ENCODE results near the gene CUBN.

The CUBN gene

DNA sequence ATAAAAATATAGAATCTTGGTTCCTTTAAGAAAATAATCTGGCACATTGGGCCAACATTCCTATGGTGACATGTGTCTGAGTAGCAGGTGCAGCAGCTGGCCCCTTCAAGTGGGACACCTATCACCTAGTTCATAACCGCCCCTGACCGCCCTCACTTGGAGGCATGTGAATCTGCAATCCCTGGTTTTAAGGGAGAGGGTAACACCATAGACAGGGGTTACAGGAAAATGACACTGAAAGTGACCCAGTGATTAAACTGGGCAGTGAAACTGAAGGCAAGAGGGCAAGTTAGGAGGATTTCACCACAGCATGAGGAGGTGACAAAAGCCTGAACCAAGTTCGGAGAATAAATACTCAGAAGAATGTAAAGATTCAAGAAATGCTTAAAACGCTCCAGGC, 313.4 kb downstream of the CUBN start:
- DNase-seq (ENCODE audit: low read depth, low spot score): no peak
- no peak overlapping the region for H3K27ac ChIP-seq

DNA sequence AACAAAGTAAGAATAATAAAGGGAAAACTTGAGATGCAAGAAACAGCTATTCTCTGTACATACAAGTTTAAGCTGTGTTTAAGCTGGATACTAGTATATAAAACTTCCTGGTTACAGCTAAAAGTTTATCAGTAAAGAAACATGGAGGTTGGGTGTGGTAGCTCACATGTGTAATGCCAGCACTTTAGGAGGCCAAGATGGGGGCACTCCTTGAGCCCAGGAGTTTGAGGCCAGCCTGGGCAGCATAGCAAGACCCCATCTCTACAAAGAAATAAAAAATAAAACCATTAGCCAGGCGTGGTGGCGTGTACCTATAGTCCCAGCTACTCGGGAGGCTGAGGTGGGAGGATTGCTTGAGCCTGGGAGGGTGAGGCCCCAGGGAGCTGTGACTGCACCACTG, 315.6 kb downstream of the CUBN start:
- no peak for DNase-seq (ENCODE audit: low read depth, low spot score)
- no peak overlapping the region for H3K27ac ChIP-seq

DNA sequence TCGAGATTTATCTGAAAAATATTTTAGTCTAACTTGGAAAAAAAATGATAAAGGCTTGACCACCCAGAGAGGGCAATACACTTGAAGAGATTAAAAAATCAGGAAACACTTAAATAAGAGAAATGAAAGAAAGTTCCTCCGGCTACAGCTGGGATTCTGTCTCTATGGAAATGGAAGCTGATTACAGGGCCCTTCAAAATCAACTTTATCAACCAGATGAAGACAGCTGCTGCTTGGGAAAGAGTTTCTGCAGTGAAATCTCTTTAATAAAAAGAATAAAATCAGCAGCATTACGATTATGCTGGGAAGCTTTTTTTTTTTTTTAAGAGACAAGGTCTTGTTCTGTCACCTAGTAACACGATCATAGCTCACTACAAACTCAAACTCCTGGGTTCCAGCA, 316.9 kb downstream of the CUBN start:
- DNase-seq (ENCODE audit: low read depth, low spot score): no peak
- H3K27ac ChIP-seq: no peak overlapping the region

DNA sequence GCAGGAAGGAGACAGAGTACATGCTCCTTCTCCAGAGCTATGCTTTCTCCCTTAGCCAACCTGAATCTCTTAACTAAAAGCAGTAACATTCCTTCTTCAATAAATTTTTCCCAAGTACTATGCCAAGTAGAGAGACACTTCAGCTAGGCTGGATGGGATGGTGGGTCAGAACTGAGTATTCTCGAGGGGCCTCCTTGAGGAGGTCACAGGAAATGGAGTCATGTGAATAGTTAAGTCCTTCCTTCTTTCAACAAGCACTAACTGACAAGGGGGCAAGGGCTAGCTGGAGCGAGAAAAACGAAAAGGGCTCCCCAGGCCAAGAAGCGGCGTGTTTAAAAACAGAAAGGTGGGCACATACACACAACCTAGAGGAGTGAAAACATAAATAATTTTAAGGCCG, 317.8 kb downstream of the CUBN start:
- no peak for DNase-seq (ENCODE audit: low read depth, low spot score)
- no peak overlapping the region for H3K27ac ChIP-seq

DNA sequence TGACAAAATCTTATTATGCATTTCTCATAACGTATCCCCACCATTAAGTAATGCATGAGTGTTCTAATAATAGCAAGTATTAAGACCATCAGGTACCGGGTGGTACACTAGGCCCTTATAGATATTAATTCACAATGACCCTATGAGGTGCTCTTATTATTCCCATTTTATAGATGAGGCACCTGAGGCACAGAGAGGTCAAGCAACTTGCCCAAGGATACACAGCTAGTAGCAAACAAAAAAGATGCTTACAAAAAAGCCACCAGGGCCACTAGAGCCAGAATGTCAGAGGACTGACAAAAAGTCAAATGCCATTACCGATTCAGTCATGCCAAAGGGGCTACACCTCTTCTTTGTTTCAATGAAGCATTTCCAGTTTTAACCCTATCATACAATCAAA, 318.3 kb downstream of the CUBN start:
- H3K27ac ChIP-seq: no peak overlapping the region
- DNase-seq (ENCODE audit: low read depth, low spot score): no peak

DNA sequence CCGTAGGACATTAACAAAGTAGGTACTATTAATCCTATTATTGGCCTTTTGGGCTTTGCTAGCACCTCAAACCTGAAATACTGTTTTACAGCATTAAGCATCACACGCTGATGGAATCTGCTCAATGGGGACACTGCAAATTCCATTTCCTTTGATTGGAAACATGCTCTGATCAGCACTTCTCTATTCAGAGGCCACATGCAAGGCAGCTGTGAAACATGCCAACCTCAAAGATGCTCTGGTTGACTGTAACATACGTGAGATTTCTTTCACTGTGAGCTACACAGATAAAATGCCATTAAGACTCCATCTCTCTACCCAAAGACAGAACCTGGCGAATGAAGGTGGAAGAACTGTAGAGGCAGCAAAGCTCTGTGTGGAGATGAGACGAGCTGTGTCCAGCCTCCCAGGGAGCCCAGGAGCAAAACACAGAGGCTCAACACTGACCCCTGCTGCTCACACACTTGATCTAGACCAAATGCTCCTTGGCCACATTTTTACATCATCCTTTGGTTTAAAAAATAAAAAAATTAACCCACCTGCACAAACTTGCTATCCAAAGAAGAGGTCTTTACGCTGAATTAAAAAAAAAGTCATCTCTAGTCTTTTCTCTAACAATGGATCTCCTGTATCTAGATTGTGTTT, 320.4 kb downstream of the CUBN start:
- no peak for DNase-seq (ENCODE audit: low read depth, low spot score)
- no peak overlapping the region for H3K27ac ChIP-seq

DNA sequence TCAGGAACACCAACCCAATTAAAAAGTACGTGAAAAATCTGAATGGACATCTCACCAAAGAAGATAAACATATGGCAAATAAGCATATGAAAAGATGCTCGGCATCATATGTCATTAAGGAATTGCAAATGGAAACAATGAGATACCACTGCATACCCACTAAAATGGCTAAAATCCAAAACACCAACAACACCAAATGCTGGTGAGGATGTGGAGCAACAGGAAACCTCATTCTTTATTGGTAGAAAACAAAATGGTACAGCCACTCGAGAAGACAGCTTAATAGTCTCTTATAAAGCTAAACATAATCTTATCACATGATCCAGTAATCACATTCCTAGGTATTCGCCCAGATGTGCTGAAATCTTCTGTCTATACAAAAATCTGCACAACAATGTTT, 325.5 kb downstream of the CUBN start:
- DNase-seq (ENCODE audit: low read depth, low spot score): no peak
- H3K27ac ChIP-seq: no peak overlapping the region

DNA sequence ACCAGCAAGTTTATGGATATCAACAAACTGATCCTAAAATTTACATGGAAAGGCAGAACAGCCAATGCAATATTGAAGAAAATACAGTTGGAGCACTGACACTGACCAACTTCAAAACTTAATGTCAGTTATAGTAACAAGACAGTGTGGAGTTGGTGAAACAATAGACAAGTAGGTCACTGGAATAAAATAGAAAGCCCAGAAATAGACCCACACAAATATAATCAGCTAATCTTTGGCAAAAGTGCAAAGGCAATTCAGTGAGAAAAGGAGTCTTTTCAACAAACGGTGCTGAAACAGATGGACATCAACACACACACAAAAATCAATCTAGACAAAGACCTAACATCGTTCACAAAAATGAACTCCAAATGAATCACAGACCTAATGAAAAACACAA, 326.1 kb downstream of the CUBN start:
- no peak overlapping the region for H3K27ac ChIP-seq
- DNase-seq (ENCODE audit: low read depth, low spot score): no peak

DNA sequence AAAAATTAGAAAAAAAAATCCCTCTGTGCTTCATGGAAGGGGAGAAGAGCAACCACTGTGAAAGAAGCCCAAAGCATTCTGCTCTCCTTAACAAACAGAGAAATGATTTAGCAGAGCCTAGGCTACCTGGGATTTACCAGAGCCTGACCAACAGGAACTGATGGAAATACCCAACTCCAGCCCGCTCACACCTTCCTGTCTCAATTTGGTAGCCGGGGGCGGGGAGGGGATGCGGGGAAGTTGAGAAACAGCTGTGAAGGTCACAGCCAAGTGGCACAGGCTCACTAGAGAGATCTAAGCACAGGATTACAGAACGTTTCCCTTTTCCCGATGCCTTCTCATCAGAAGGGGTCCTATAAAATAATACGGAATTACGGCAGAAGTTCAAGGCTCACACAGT, 330.0 kb downstream of the CUBN start:
- H3K27ac ChIP-seq: no peak overlapping the region
- DNase-seq (ENCODE audit: low read depth, low spot score): no peak

DNA sequence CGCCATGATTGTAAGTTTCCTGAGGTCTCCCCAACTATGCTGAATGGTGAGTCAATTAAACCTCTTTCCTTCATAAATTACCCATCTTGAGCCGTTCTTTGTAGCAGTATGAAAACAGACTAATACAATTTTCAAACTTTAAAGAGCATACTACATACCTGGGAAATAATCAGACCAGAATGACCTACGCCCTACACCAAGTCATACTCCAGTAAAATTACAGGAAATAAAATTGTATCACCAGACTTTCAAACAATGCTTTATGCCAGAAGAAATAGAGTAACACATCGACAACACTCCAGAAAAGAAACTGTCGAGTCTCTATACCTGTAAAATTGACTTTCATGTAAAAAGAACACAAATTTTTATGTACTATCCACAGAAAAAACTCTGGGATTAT, 331.0 kb downstream of the CUBN start:
- H3K27ac ChIP-seq: no peak overlapping the region
- DNase-seq (ENCODE audit: low read depth, low spot score): no peak

DNA sequence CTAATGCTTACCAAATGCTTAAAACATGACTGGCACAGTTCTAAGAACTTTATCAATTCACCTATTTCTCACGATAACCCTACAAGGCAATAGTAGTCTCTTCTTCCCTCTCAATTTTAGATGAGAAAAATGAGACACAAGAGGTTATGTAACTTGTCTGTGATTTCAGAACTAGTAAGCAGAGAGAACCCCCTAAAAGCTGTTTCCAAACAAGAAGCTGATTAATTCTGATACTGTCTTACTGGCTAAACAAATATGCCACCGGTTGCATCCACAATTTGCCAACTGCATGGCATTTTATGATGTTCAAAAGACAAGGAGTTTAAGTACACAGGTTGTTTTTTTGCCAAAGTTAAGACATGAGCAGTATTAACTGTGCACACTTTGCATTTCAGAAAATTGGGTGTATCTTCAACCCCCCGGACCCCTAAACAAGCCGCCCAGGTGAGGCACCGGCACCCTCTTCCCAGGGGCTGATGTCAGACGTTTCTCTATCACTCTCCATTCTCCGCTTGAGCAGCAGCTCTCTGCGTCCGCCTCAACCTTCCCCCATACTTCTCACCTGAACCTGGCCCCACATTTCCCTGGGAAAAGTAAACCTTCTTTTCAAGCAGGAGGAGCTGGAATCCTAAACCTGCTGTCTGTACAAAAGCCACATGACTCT, 334.1 kb downstream of the CUBN start:
- no peak overlapping the region for H3K27ac ChIP-seq
- no peak for DNase-seq (ENCODE audit: low read depth, low spot score)

DNA sequence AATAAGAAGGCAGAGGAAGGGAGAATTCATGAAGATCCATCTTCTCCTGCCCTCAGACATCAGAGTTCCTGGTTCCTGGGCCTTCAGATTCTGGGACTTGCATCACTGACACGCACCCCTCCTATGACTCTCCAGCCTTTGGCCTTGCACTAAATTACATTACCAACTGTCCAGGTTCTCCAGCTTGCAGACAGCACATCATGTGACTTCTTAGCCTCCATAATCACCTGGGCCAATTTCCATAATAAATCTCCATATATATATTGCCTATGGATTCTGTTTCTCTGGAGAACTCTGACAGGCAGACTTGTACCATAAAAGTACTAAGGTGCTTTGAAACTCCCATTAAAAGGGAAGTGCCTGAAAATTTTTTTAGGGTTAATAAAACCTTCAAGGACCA, 335.6 kb downstream of the CUBN start:
- no peak overlapping the region for H3K27ac ChIP-seq
- no peak for DNase-seq (ENCODE audit: low read depth, low spot score)

DNA sequence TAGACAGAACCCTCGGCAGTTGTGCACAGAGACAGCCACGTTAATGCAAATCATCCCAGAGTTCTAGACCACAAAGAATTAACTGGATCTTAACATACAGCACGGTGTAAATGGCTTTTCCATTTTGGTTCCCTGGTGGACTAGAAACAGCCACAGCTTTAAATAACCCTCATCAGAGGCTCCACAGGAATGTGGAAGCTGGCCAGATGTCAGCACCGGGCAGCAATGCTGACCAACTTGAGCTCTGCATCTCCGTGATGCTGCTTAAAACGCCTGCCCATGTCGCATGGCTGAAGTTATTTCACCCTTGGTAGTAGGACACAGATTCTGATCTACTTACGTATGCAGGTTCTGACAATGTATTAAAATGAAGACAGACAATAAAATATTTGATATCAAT, 336.9 kb downstream of the CUBN start:
- no peak for DNase-seq (ENCODE audit: low read depth, low spot score)
- H3K27ac ChIP-seq: no peak overlapping the region

DNA sequence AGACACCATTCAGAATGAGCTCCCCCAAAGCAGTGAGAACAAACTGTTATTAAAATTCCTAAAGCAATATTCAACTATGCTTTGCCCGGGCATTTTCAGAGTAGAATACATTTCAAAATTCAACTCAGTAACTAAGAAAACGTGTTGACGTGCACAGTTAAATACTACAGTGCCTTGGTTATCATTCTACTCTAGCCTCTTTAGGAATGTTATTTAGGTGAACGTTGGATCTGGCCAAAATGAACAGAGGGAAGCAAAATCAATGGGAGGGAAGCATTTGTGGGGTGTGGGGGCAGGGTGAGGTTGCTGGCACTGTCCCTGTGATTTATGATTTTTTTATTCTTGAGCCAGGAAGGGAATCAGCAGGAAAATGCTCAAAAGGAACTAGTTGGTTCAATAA, 339.8 kb downstream of the CUBN start:
- no peak for DNase-seq (ENCODE audit: low read depth, low spot score)
- no peak overlapping the region for H3K27ac ChIP-seq

DNA sequence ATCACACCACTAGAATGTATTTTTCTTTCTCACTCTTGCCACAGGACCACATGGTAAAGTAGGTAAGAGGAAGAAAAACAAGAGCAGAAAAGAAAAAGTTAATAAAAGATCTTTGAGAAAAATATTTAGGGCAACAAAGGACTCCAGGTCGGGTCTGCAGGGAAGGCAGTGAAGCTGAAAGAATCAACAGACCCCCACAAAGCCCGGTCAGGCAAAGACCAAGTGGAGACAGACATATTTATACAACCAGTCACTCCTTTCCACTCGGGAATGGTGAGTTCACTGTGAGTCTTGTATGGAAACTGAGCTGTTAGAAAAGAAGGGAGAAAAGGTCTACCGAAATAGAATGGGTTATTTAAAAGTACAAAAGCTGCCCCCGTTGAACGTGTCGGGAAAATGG, 340.4 kb downstream of the CUBN start:
- H3K27ac ChIP-seq: no peak overlapping the region
- DNase-seq (ENCODE audit: low read depth, low spot score): no peak

DNA sequence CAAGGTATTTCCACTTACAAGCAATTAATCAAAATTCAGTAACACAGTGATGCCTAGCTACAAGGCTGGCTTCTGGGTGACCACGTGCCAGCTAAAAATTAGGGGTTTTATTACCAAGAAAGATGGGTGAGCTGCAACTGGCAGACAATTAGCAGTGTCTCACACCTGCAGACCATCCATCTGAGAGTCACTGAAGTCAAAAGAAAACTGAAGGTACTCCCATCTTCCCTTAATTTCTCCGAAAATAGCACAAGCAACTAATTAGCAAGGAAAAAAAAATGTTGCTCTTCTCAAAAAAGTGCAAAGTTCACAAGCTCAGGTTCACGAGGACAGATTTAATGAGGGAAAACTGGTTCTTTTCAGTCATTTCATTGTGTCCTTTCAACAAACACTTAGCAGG, 340.8 kb downstream of the CUBN start:
- H3K27ac ChIP-seq: no peak overlapping the region
- no peak for DNase-seq (ENCODE audit: low read depth, low spot score)

DNA sequence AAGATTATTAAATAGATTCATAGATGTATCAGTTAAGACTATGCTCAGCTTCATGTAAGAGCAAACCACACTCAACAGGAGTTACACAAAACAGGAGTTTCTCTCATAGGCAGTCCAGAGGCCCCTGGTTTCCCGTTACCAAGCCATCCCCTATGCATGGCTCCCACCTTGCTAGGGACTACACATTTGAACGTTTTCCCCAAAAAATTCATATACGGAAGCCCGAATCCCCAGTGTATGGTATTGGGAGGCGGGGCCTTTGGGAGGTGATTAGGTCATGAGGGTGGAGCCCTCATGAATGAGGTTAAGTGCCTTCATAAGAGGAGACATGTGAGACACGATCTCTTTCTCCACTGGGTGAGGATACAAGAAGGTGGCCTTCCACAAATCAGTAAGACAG, 341.5 kb downstream of the CUBN start:
- no peak for DNase-seq (ENCODE audit: low read depth, low spot score)
- H3K27ac ChIP-seq: no peak overlapping the region

DNA sequence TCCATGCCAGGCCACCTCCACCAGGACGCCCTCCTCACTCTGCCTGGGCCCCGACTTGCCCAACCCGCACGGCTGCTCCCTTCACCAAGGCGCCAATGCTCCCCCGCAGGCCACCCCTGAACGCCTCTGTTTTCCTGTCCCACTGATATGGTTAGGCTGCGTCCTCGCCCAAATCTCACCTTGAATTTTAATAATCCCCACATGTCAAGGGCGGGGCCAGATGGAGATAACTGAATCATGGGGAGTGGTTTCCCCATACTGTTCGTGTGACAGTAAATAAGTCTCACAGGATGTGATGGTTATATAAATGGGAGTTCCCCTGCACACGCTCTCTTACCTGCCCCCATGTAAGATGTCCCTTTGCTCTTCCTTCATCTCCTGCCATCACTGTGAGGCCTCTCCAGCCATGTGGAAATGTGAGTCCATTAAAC, 342.2 kb downstream of the CUBN start:
- DNase-seq (ENCODE audit: low read depth, low spot score): no peak
- no peak overlapping the region for H3K27ac ChIP-seq

DNA sequence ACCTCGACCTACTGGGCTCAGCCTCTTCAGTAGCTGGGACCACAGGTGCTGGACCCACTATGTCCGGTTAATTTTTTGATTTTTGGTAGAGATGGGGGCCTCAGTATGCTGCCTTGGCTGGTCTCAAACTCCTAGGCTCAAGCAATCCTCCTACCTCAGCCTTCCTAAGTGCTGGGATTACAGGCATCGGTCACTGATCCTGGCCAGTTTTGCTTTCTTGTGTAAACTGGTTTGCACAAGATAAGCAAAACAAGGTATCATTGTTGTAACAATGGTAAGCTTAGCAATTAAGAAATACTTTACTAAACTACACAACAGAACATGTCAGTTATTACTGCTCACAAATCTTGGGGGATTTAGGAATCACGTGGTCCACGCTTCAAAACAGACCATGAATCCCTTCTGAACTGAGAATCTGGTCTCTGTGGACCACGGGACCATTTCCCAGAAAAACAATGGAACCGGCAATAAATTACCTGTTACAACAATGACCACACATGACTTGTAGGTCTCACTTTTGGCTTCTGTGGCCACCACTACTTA, 349.2 kb downstream of the CUBN start:
- H3K27ac ChIP-seq: no peak overlapping the region
- no peak for DNase-seq (ENCODE audit: low read depth, low spot score)

DNA sequence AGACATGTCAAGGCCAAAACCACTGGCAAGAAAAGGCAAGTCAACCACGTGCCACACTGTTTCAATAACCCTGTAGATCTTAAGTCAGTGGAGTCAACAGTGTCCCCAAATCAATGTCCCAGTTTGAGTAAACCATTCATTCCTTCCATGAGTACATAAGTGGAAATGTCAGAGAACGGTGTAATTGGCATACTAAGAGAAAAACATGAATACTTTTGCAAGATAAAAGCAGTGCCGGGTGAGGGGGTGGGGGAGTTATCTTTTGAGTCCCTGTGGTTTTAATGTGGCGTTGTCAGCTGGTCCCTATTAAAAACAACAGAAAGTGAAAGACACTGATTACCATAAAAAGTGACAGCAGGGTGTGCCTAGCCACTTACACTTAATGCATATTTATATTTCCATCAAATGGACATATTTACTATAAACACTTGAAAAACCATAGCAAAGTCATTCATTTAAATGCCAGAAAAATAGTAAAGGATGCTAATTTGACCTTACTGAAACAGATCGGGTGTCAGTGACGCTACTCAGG, 350.2 kb downstream of the CUBN start:
- H3K27ac ChIP-seq: no peak overlapping the region
- DNase-seq (ENCODE audit: low read depth, low spot score): no peak

DNA sequence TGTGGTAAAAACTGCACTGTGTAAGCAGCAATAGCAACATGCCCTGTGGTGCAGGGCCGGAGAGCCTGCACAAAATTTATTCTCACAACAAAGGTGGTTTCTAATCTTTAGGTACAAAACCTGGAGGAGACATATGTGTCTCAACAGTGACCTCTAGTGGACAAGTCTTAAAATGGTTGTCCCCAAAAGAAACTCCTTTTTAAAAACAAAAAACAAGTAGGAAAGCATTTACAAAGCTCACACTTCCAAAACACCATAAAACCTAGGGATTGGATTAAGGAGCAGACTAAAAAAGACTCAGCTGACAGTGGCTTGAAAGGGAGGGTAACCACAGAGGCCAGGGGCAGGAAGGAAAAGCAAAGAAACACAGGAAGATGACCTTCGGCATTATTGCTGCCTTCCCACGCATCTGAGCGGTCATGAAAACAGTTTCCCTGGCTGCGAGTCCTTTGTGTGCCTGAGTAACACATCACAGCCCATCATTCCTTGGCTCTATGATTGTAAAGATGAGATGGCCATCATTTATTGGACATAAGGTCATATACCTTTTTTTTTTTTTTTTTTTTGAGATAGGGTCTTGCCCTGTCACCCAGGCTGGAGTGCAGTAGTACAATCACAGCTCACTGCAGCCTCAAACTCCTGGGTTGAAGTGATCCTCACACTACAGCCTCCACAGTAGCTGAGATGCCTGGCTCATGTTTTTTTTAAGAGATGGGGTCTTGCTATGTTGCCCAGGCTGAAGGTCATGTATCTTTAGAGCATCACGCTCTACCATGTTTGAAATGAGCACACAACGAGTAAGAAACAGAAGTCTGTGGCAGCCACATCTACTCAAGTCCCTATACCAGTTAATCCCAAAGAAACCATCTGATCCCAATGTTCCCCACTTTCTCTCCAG, 351.9 kb downstream of the CUBN start:
- no peak for DNase-seq (ENCODE audit: low read depth, low spot score)
- H3K27ac ChIP-seq: no peak overlapping the region

Data from epithelial cell of prostate (primary cell).